Measurements from ENCODE around the gene STAP2.

STAP2 gene

GRCh38 chr19:4338441-4339355 is at the start of gene STAP2:
TSS of gene STAP2 (minus strand) at chr19:4338827. CDS start at chr19:4338753, 74 bp downstream.
- H4K20me1 ChIP-seq (ENCODE audit: insufficient read depth, low read length), result no peaks in the 10 kb centered on the region
- no peaks in the 10 kb centered on the region for H3K79me2 ChIP-seq (ENCODE audit: insufficient read depth, low read length)
- TF ChIP-seq EZH2 (IDR thresholded peaks at IDR 0.05; ENCODE audit: borderline replicate concordance, low read length) (no peak), CTCF (IDR thresholded peaks at IDR 0.05; ENCODE audit: low read length) (no peak)
- no peaks in the 10 kb centered on the region for H3K36me3 ChIP-seq (ENCODE audit: insufficient read depth, low read length)
- H3K9me3 ChIP-seq (ENCODE audit: low read length), result no peaks in the 10 kb centered on the region
- peaks cover 15% of the 10 kb centered on the region for H3K4me1 ChIP-seq (ENCODE audit: insufficient read depth, low read length, severe bottlenecking)
- H3F3A ChIP-seq (ENCODE audit: insufficient read depth, low read length), result no peaks in the 10 kb centered on the region
- no peak within 1 kb of the TSS for H3K27ac ChIP-seq (ENCODE audit: low read depth, low read length, poor library complexity, severe bottlenecking)
- H3K9me2 ChIP-seq (ENCODE audit: low read depth, low read length), result no peaks in the 10 kb centered on the region
- H2AFZ ChIP-seq (ENCODE audit: low read length), result no peak within 1 kb of the TSS
- no peaks in the 10 kb centered on the region for H3K27me3 ChIP-seq (ENCODE audit: insufficient read depth, low read length)
- H3K9ac ChIP-seq (ENCODE audit: low read length), result peak within 1 kb of the TSS; percentile 22; the same call in 1 of the 2 replicates
- peak within 1 kb of the TSS; percentile 37 for H3K4me3 ChIP-seq (ENCODE audit: low read depth, low read length, poor library complexity, severe bottlenecking)
- H3K4me2 ChIP-seq (ENCODE audit: low read length), result peak within 1 kb of the TSS; percentile 52

GRCh38 chr19:4386041-4386782 is 47.6 kb upstream of the STAP2 start:
- TF ChIP-seq EZH2 (IDR thresholded peaks at IDR 0.05; ENCODE audit: borderline replicate concordance, low read length) (no peak), CTCF (IDR thresholded peaks at IDR 0.05; ENCODE audit: low read length) (no peak)
- no peaks in the 10 kb centered on the region for H4K20me1 ChIP-seq (ENCODE audit: insufficient read depth, low read length)
- H2AFZ ChIP-seq (ENCODE audit: low read length), result no peak overlapping the region

GRCh38 chr19:4385291-4386040 is 46.8 kb upstream of the STAP2 start:
- Histone ChIP-seq H2AFZ (ENCODE audit: low read length) (no peak overlapping the region), H3K4me2 (ENCODE audit: low read length) (no peak overlapping the region), H3K27me3 (ENCODE audit: insufficient read depth, low read length) (no peaks in the 10 kb centered on the region), H3K9me2 (ENCODE audit: low read depth, low read length) (no peaks in the 10 kb centered on the region), H3K4me1 (ENCODE audit: insufficient read depth, low read length, severe bottlenecking) (peaks cover 4% of the 10 kb centered on the region), H3K9me3 (ENCODE audit: low read length) (no peaks in the 10 kb centered on the region), H3K36me3 (ENCODE audit: insufficient read depth, low read length) (peaks cover 21% of the 10 kb centered on the region), H3K27ac (ENCODE audit: low read depth, low read length, poor library complexity, severe bottlenecking) (no peak overlapping the region), H3K4me3 (ENCODE audit: low read depth, low read length, poor library complexity, severe bottlenecking) (no peak overlapping the region), H3F3A (ENCODE audit: insufficient read depth, low read length) (no peaks in the 10 kb centered on the region), H3K9ac (ENCODE audit: low read length) (no peak overlapping the region), H3K79me2 (ENCODE audit: insufficient read depth, low read length) (no peaks in the 10 kb centered on the region), H4K20me1 (ENCODE audit: insufficient read depth, low read length) (no peaks in the 10 kb centered on the region)
- TF ChIP-seq CTCF (IDR thresholded peaks at IDR 0.05; ENCODE audit: low read length) (no peak), EZH2 (IDR thresholded peaks at IDR 0.05; ENCODE audit: borderline replicate concordance, low read length) (no peak)

More at GRCh38 chr19:4386041-4386782, 47.6 kb upstream of the STAP2 start:
- H3K9me2 ChIP-seq (ENCODE audit: low read depth, low read length), result no peaks in the 10 kb centered on the region
- no peak overlapping the region for H3K27ac ChIP-seq (ENCODE audit: low read depth, low read length, poor library complexity, severe bottlenecking)
- peaks cover under 1% of the 10 kb centered on the region; the same call in 1 of the 2 replicates for H3K79me2 ChIP-seq (ENCODE audit: insufficient read depth, low read length)
- peaks cover 21% of the 10 kb centered on the region for H3K36me3 ChIP-seq (ENCODE audit: insufficient read depth, low read length)
- no peak overlapping the region for H3K4me2 ChIP-seq (ENCODE audit: low read length)
- no peaks in the 10 kb centered on the region for H3F3A ChIP-seq (ENCODE audit: insufficient read depth, low read length)
- no peaks in the 10 kb centered on the region for H3K9me3 ChIP-seq (ENCODE audit: low read length)
- no peak overlapping the region for H3K9ac ChIP-seq (ENCODE audit: low read length)
- H3K4me3 ChIP-seq (ENCODE audit: low read depth, low read length, poor library complexity, severe bottlenecking), result no peak overlapping the region
- no peaks in the 10 kb centered on the region for H3K27me3 ChIP-seq (ENCODE audit: insufficient read depth, low read length)
- H3K4me1 ChIP-seq (ENCODE audit: insufficient read depth, low read length, severe bottlenecking), result no peaks in the 10 kb centered on the region
